HFFc6 (cell line): Measurements from ENCODE around the gene CTXND1. TPM values are rescaled to one million over a fixed set of nuclear protein-coding genes. Genes with fewer than 3 reads are reported as not detected.

ENCODE experiments used
- DNase-seq: peaks from one replicate; pipeline ENCODE4 v3.0.0-alpha.2; 2018
- H3K27ac Mint-ChIP-seq: 2 replicates; pipeline ENCODE4 v1.8.0; 2020; ENCODE audit warnings: mild to moderate bottlenecking, mixed read lengths
- H3K27me3 Mint-ChIP-seq: 2 replicates; pipeline ENCODE4 v1.8.0; 2021; ENCODE audit warnings: mild to moderate bottlenecking, moderate library complexity, mixed read lengths; ENCODE audit not compliant: insufficient read depth
- H3K36me3 Mint-ChIP-seq: 2 replicates; pipeline ENCODE4 v1.8.0; 2021; ENCODE audit warnings: low read depth, mixed read lengths
- H3K4me1 Mint-ChIP-seq: 2 replicates; pipeline ENCODE4 v1.8.0; 2020; ENCODE audit warnings: low read depth, mixed read lengths
- H3K4me3 Mint-ChIP-seq: 2 replicates; pipeline ENCODE4 v1.8.0; 2020; ENCODE audit warnings: mild to moderate bottlenecking, moderate library complexity, mixed read lengths
- H3K9me3 Mint-ChIP-seq: 2 replicates; pipeline ENCODE4 v1.8.0; 2020; ENCODE audit warnings: mild to moderate bottlenecking, mixed read lengths
- total RNA-seq, 6 experiments: library from RNA; stranded (reverse); fragmentation: NEBNext Ultra II Directional; extraction: Animal tissue kit (Norgen Biotek cat#: 25700); gene quantifications; 2 replicates in 1 of 6; 3 replicates in 5 of 6; pipeline ENCODE4 v1.2.3, GENCODE V29; 2021
- TF ChIP-seq, protein P1 (sequence below): fragments of 200-600 bp; sonication (generic); IDR thresholded peaks from 2 replicates; pipeline ENCODE4 v1.5.0; 2021; ENCODE audit warnings: antibody characterized with exemption, mild to moderate bottlenecking

CTXND1 gene
- total RNA-seq, 6 experiments from 2014 or later, result not detected

DNA sequence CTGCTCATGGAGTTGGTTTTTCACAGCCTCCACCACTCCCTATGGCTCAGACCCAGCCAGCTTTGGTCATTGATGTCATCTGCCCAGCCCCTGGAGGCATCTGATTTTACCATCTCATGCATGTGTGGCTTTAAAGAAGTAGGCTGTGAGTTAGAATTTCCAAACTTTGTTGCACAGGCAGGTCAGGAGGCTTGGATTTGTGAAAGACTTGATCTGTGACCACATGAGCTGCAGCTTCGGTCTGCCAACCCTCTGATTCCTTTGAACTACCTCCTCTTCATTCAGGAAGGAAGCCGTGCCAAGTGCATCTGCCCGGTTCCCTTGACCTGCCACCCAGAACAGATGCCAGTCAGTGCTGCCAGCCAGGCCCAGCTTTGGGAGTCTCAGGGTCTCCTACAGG, 9.2 kb downstream of the CTXND1 start:
- Mint-ChIP-seq H3K4me3 (no peak overlapping the region), H3K27ac (no peak overlapping the region), H3K4me1 (no peaks in the 10 kb centered on the region), H3K9me3 (no peaks in the 10 kb centered on the region), H3K36me3 (no peaks in the 10 kb centered on the region), H3K27me3 (peaks cover 52% of the 10 kb centered on the region)
- DNase-seq, result no peak
- TF ChIP-seq, protein P1, sequence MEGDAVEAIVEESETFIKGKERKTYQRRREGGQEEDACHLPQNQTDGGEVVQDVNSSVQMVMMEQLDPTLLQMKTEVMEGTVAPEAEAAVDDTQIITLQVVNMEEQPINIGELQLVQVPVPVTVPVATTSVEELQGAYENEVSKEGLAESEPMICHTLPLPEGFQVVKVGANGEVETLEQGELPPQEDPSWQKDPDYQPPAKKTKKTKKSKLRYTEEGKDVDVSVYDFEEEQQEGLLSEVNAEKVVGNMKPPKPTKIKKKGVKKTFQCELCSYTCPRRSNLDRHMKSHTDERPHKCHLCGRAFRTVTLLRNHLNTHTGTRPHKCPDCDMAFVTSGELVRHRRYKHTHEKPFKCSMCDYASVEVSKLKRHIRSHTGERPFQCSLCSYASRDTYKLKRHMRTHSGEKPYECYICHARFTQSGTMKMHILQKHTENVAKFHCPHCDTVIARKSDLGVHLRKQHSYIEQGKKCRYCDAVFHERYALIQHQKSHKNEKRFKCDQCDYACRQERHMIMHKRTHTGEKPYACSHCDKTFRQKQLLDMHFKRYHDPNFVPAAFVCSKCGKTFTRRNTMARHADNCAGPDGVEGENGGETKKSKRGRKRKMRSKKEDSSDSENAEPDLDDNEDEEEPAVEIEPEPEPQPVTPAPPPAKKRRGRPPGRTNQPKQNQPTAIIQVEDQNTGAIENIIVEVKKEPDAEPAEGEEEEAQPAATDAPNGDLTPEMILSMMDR, result no peak

DNA sequence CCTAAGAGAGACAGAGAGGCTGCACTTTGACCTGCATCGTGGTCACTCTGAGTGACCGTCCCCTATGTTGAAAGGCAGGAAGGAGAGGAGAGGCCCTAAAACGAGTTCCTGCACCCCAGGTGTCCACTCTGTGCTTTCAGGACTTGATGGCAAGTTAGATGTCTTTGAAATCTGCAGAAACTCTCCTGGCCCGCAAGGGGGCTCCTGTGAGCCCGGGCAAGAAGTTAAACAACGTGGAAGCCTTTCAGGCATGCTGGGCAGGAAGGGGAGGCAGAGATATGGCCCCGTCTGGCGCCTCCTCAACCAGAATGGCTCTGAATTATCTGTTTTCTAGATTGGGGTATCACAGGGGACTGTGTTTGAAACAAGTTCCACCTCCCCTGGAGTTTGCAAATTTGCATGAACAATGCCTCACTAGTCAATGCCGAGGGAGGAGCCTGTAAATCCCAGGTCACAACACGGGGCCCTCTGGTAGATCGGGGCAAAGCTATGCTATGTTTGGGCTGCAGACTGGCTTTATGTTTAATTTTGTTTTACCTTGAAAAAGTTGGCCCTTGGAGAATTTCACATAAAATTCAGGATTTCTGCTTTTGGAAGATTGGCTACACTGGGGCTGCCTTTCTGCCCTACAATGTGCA, 9.8 kb downstream of the CTXND1 start:
- no peaks in the 10 kb centered on the region for H3K36me3 Mint-ChIP-seq
- no peak overlapping the region for H3K4me3 Mint-ChIP-seq
- H3K4me1 Mint-ChIP-seq, result no peaks in the 10 kb centered on the region
- no peak overlapping the region for H3K27ac Mint-ChIP-seq
- peaks cover 48% of the 10 kb centered on the region for H3K27me3 Mint-ChIP-seq
- TF ChIP-seq, protein P1, result peak; percentile 79
- DNase-seq, result peak; percentile 12
- H3K9me3 Mint-ChIP-seq, result no peaks in the 10 kb centered on the region

DNA sequence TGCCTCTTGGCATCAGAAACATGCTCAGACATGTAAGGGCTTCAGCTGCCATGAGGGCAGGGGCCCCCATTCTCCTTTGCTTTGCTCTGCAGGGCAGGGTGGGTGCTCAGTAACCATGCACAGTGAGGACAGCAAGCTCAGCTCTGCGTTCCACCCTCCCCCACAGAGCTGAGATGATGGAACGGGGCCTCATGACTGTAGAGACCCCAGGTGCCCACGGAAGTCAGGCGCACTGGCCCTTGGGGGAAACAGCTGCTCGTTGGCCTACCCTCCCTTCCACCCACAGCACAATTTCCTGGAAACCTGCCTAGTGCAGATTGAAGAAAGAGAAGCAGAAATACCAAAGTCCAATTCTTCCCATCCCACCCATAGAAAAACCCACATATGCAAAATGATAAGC, 10.5 kb downstream of the CTXND1 start:
- DNase-seq, result no peak
- no peaks in the 10 kb centered on the region for H3K9me3 Mint-ChIP-seq
- H3K4me3 Mint-ChIP-seq, result no peak overlapping the region
- no peak overlapping the region for H3K27ac Mint-ChIP-seq
- peaks cover 43% of the 10 kb centered on the region for H3K27me3 Mint-ChIP-seq
- H3K36me3 Mint-ChIP-seq, result no peaks in the 10 kb centered on the region
- TF ChIP-seq, protein P1, result no peak
- no peaks in the 10 kb centered on the region for H3K4me1 Mint-ChIP-seq

DNA sequence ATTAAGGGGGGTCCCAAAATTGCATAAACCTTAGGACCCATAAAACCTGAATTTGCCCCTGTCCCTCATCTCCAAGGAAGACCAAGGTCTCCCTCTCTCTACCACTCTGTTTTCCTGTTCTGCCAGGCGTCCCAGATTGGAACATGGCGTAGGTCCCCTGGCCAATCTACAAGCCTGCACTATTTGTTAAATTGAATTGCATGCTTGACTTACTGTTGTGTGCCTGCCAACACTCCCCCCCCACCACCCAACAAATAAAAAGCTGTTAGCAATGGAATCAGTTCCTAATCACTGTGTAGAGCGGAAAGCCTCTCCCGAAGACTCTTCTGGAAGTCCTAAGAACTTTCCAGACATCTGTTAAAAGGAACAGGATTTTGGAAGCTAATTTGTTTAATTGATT, 11.7 kb downstream of the CTXND1 start:
- Mint-ChIP-seq H3K4me3 (no peak overlapping the region), H3K4me1 (no peaks in the 10 kb centered on the region), H3K9me3 (no peaks in the 10 kb centered on the region), H3K27ac (no peak overlapping the region), H3K36me3 (no peaks in the 10 kb centered on the region), H3K27me3 (peaks cover 40% of the 10 kb centered on the region)
- TF ChIP-seq, protein P1, result no peak
- DNase-seq, result no peak

DNA sequence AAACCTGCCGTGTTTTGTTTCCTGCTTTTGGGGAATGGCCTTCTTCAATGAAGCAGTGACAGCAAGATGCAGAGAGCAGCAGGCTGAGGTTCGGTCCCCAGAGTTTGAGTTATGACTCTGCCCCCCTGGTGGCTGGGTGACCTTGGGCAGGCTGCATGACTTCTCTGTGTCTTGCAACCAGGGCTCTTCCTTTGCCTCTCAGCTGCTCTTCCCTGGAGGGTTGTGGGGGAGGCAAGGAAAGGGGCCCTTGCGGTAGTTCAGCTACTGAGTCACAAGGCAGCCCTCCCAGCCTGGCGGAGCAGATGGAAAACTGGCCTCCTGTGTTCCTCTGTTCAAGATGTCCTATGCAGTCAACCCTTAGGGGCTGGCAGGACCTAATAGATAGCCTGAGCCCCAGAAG, 17.1 kb downstream of the CTXND1 start:
- peak; percentile 18 for DNase-seq
- no peak overlapping the region for H3K4me3 Mint-ChIP-seq
- H3K27me3 Mint-ChIP-seq, result peaks cover 35% of the 10 kb centered on the region
- H3K27ac Mint-ChIP-seq, result no peak overlapping the region
- TF ChIP-seq, protein P1, result peak; percentile 84
- H3K4me1 Mint-ChIP-seq, result no peaks in the 10 kb centered on the region
- no peaks in the 10 kb centered on the region for H3K9me3 Mint-ChIP-seq
- no peaks in the 10 kb centered on the region for H3K36me3 Mint-ChIP-seq
